PC-9 (cell line): ENCODE measurements around the gene ZNF516. TPM values are rescaled to one million over a fixed set of nuclear protein-coding genes. Genes with fewer than 3 reads are reported as not detected.

ENCODE experiments used
- BruUV-seq: library from RNA; stranded (reverse); fragments of 400-500 nt; replicated peaks from 2 replicates; lab custom pipeline; 2021; lab: Mats Ljungman, UMichigan
- CTCF ChIA-PET: fragments of 300-600 bp; sonication (Branson Sonifier 250); formaldehyde crosslinking; loops from one replicate; lab custom pipeline; 2022; ENCODE audit warnings: antibody characterized with exemption; lab: Charles Lee
- POLR2A ChIA-PET: fragments of 300-600 bp; sonication (Branson Sonifier 250); formaldehyde crosslinking; loops from one replicate; lab custom pipeline; 2022; ENCODE audit warnings: antibody characterized with exemption; ENCODE audit not compliant: unreplicated experiment; lab: Charles Lee
- DNase-seq, 2 experiments: peaks; one replicate each; pipeline versions ENCODE4 v3.0.0 to v3.0.0-alpha.2; 2015 to 2022; ENCODE audit warnings: mixed read lengths in 1 of 2
- H2AFZ ChIP-seq: fragments of 200-600 bp; sonication (generic); 2 replicates; pipeline ENCODE4 v1.8.1; 2017; ENCODE audit warnings: antibody characterized with exemption
- H3F3A ChIP-seq: fragments of 200-600 bp; sonication (generic); 2 replicates; pipeline ENCODE4 v1.8.1; 2017; ENCODE audit warnings: antibody characterized with exemption, mild to moderate bottlenecking, low read depth; ENCODE audit not compliant: insufficient read depth
- H3K27ac ChIP-seq: fragments of 200-600 bp; sonication (generic); 2 replicates; pipeline ENCODE4 v1.6.1; 2016; ENCODE audit warnings: mixed run types
- H3K27me3 ChIP-seq: fragments of 200-600 bp; sonication (generic); 2 replicates; pipeline ENCODE4 v1.6.1; 2016; ENCODE audit warnings: low read depth, mixed run types; ENCODE audit not compliant: insufficient read depth
- H3K36me3 ChIP-seq: fragments of 200-600 bp; sonication (generic); 2 replicates; pipeline ENCODE4 v1.6.1; 2016; ENCODE audit warnings: low read depth, mixed run types
- H3K4me1 ChIP-seq: fragments of 200-600 bp; sonication (generic); replicated peaks from 2 replicates; pipeline ENCODE4 v1.6.1; 2016; ENCODE audit warnings: mixed run types; ENCODE audit not compliant: insufficient read depth
- H3K4me2 ChIP-seq: fragments of 200-600 bp; sonication (generic); 2 replicates; pipeline ENCODE4 v1.6.1; 2017; ENCODE audit warnings: mixed run types
- H3K4me3 ChIP-seq: fragments of 200-600 bp; sonication (generic); 2 replicates; pipeline ENCODE4 v1.6.1; 2016; ENCODE audit warnings: mixed run types
- H3K79me2 ChIP-seq: fragments of 200-600 bp; sonication (generic); 2 replicates; pipeline ENCODE4 v1.6.1; 2017; ENCODE audit warnings: low read depth, mixed run types
- H3K9me2 ChIP-seq: fragments of 200-600 bp; sonication (generic); 2 replicates; pipeline ENCODE4 v1.8.1; 2017; ENCODE audit warnings: mild to moderate bottlenecking; ENCODE audit not compliant: insufficient read depth
- H3K9me3 ChIP-seq: fragments of 200-600 bp; sonication (generic); 2 replicates; pipeline ENCODE4 v1.8.1; 2016; ENCODE audit warnings: low read depth; ENCODE audit not compliant: insufficient read depth
- H4K20me1 ChIP-seq: fragments of 200-600 bp; sonication (generic); 2 replicates; pipeline ENCODE4 v1.8.1; 2017; ENCODE audit not compliant: insufficient read depth
- EZH2 ChIP-seq: fragments of 200-600 bp; sonication (generic); IDR thresholded peaks from 2 replicates; pipeline ENCODE4 v1.8.0; 2017; ENCODE audit warnings: antibody characterized with exemption, low read depth
- intact Hi-C: fragments of 100-400 bp; cut with micrococcal nuclease; formaldehyde crosslinking; loops from one replicate; pipeline ENCODE4 v1.10.0; 2022; ENCODE audit not compliant: unreplicated experiment
- total RNA-seq: library from RNA; stranded (reverse); gene quantifications from 2 replicates; pipeline ENCODE4 v1.2.3, GENCODE V29; 2021
- TF ChIP-seq, protein P1 (sequence below): fragments of 200-600 bp; sonication (generic); conservative IDR thresholded peaks from 2 replicates; pipeline ENCODE4 v1.6.1; 2017; ENCODE audit warnings: mixed run types, antibody characterized with exemption, mild to moderate bottlenecking, moderate library complexity

ZNF516 gene
- total RNA-seq, 1 experiment from 2014 or later: 32.7 TPM

- H3K4me1 ChIP-seq: no peaks in the 10 kb centered on the region
- H3K79me2 ChIP-seq: peaks cover 30% of the 10 kb centered on the region
- ChIA-PET CTCF (no interaction called here), POLR2A (no interaction called here)
- no peaks in the 10 kb centered on the region for H3K27me3 ChIP-seq
- BruUV-seq: no TSS peak
- no peaks in the 10 kb centered on the region for H3K9me3 ChIP-seq
- H3K4me3 ChIP-seq: no peak overlapping the region
- DNase-seq: no peak
- TF ChIP-seq EZH2: no peak
- TF ChIP-seq, protein P1, sequence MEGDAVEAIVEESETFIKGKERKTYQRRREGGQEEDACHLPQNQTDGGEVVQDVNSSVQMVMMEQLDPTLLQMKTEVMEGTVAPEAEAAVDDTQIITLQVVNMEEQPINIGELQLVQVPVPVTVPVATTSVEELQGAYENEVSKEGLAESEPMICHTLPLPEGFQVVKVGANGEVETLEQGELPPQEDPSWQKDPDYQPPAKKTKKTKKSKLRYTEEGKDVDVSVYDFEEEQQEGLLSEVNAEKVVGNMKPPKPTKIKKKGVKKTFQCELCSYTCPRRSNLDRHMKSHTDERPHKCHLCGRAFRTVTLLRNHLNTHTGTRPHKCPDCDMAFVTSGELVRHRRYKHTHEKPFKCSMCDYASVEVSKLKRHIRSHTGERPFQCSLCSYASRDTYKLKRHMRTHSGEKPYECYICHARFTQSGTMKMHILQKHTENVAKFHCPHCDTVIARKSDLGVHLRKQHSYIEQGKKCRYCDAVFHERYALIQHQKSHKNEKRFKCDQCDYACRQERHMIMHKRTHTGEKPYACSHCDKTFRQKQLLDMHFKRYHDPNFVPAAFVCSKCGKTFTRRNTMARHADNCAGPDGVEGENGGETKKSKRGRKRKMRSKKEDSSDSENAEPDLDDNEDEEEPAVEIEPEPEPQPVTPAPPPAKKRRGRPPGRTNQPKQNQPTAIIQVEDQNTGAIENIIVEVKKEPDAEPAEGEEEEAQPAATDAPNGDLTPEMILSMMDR: no peak
- no peaks in the 10 kb centered on the region for H3K9me2 ChIP-seq
- no peaks in the 10 kb centered on the region for H3K36me3 ChIP-seq
- intact Hi-C loops: no loop called here
- H4K20me1 ChIP-seq: peaks cover 19% of the 10 kb centered on the region
- no peak overlapping the region for H3K27ac ChIP-seq
- H3F3A ChIP-seq: no peaks in the 10 kb centered on the region
- no peak overlapping the region for H3K4me2 ChIP-seq
- H2AFZ ChIP-seq: no peak overlapping the region
These were observed 106.8 kb downstream of the ZNF516 start for GRCh38 chr18:76388261-76388660.

DNA sequence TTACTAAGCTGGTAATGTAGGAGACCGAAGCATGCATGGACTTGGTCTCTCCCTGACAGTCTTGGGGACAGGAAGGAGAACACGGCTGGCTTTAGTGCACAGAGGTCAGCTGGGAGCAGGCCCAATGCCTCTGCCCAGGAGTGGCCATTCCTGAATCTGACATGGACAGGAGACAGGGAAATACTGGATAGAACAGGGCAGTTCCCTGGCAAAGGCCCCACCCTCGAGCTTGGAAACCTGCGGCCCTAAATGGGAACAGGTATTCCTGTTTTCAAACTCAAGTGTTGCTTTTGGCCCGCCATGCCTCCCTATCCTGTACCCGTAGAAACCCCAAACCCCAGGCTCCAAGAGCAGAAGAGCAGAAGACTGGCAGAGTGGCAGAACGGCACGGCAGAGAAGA lies 107.4 kb downstream of the ZNF516 start:
- Histone ChIP-seq H3K9me2 (no peaks in the 10 kb centered on the region), H3F3A (no peaks in the 10 kb centered on the region), H3K27ac (no peak overlapping the region), H3K27me3 (no peaks in the 10 kb centered on the region), H3K36me3 (no peaks in the 10 kb centered on the region), H4K20me1 (peaks cover 21% of the 10 kb centered on the region), H3K9me3 (no peaks in the 10 kb centered on the region), H3K4me2 (no peak overlapping the region), H2AFZ (no peak overlapping the region), H3K4me1 (no peaks in the 10 kb centered on the region), H3K79me2 (peaks cover 30% of the 10 kb centered on the region), H3K4me3 (no peak overlapping the region)
- POLR2A ChIA-PET: no interaction called here
- DNase-seq: no peak
- intact Hi-C loops: no loop called here
- TF ChIP-seq, protein P1: no peak
- TF ChIP-seq EZH2: no peak
- CTCF ChIA-PET: no interaction called here
- no TSS peak for BruUV-seq

- Histone ChIP-seq H3K9me2 (no peaks in the 10 kb centered on the region), H3K9me3 (no peaks in the 10 kb centered on the region), H4K20me1 (peaks cover 25% of the 10 kb centered on the region), H3K4me3 (no peak overlapping the region), H3F3A (no peaks in the 10 kb centered on the region), H3K36me3 (no peaks in the 10 kb centered on the region), H3K4me2 (no peak overlapping the region), H3K27me3 (no peaks in the 10 kb centered on the region), H2AFZ (no peak overlapping the region), H3K4me1 (no peaks in the 10 kb centered on the region), H3K79me2 (peaks cover 30% of the 10 kb centered on the region), H3K27ac (no peak overlapping the region)
- no TSS peak for BruUV-seq
- intact Hi-C loops: no loop called here
- CTCF ChIA-PET: no interaction called here
- TF ChIP-seq, protein P1: no peak
- no peak for TF ChIP-seq EZH2
- POLR2A ChIA-PET: no interaction called here
- no peak for DNase-seq
These were observed 108.2 kb downstream of the ZNF516 start for GRCh38 chr18:76386886-76387285.
